Psoas muscle (tissue), 8 donors: ENCODE measurements around the gene ZNF394. TPM values are rescaled to one million over a fixed set of nuclear protein-coding genes. Genes with fewer than 3 reads are reported as not detected.
A peak's percentile ranks its signal among the peaks of the same experiment; 100 is the strongest.

ENCODE experiments used
- ATAC-seq, 4 donors: fragments of 200-7000 bp; cut with Tn5 transposase; one replicate each; pipeline ENCODE4 v1.9.1; 2020; ENCODE audit warnings: moderate library complexity in 3 of 4, mild to moderate bottlenecking in 2 of 4
- DNase-seq, 2 donors: peaks; one replicate each; pipeline ENCODE4 v3.0.0-alpha.2; 2020
- H3K27ac ChIP-seq: fragments of 200-600 bp; one replicate; pipeline ENCODE4 v1.8.0; 2022
- H3K27me3 ChIP-seq, 3 donors: fragments of 200-600 bp in 1 of 3; one replicate each; pipeline versions ENCODE4 v1.6.1 to v1.8.0; 2013 to 2022; ENCODE audit warnings: low read length in 2 of 3, mild to moderate bottlenecking in 2 of 3, moderate library complexity in 1 of 3; ENCODE audit not compliant: insufficient read depth in 3 of 3
- H3K36me3 ChIP-seq, 2 donors: fragments of 200-600 bp in 1 of 2; one replicate each; pipeline versions ENCODE4 v1.6.1 to v1.8.0; 2013 to 2022; ENCODE audit warnings: low read depth in 1 of 2, mild to moderate bottlenecking in 1 of 2, moderate library complexity in 1 of 2; ENCODE audit not compliant: insufficient read depth in 1 of 2
- H3K4me1 ChIP-seq: fragments of 200-600 bp; one replicate; pipeline ENCODE4 v1.8.0; 2022
- H3K4me3 ChIP-seq: fragments of 200-600 bp; one replicate; pipeline ENCODE4 v1.8.0; 2022; ENCODE audit warnings: mild to moderate bottlenecking
- H3K9me3 ChIP-seq: fragments of 200-600 bp; one replicate; pipeline ENCODE4 v1.8.0; 2022
- CTCF ChIP-seq: fragments of 200-600 bp; IDR thresholded peaks from one replicate; pipeline ENCODE4 v1.8.0; 2022; ENCODE audit warnings: antibody characterized with exemption
- WGBS, 3 donors: extraction: QIAGEN DNeasy Blood & Tissue Kit; methylation state at CpG; one replicate each; pipeline versions ENCODE4 v1.1.6 to v1.1.7; 2013; 5-methylcytosine and 5-hydroxymethylcytosine counted together
- intact Hi-C, 2 donors: fragments of 100-400 bp; cut with DNase I; formaldehyde crosslinking; loops; one replicate each; pipeline versions ENCODE4 v1.11.0 to v1.14.2; 2022
- polyA plus RNA-seq, 3 donors: library from polyadenylated mRNA; stranded (reverse); fragments of 200-250 nt; gene quantifications; one replicate each; pipeline ENCODE4 v1.2.3, GENCODE V29; 2013
- total RNA-seq, 4 donors: library from RNA; stranded (reverse); fragmentation: NEBNext Ultra II Directional in 2 of 4; extraction: Animal tissue kit (Norgen Biotek cat#: 25700) in 2 of 4; gene quantifications; one replicate each; pipeline versions ENCODE4 v1.2.1 to v1.2.4, GENCODE V29; 2021 to 2023
- donor health status: healthy with polysubstance abuse.
- donor health status: DM: no; HTN: no; CAD: no; lungs with moderate emphysema.
- donor health status: Bipolar disorder and iron deficiency.
- donor health status: healthy.
- donor health status: DM: yes; HTN: yes; CAD: no.
- donor health status: DM: no; HTN: no; CAD: no.
- donor health status: DM: no; HTN: no; CAD: no.
- donor health status: DM: yes; HTN: yes; CAD: no.

The ZNF394 gene
- total and polyA plus RNA-seq, 7 donors: 9.9 to 17.4 (median 15.9) TPM

DNA sequence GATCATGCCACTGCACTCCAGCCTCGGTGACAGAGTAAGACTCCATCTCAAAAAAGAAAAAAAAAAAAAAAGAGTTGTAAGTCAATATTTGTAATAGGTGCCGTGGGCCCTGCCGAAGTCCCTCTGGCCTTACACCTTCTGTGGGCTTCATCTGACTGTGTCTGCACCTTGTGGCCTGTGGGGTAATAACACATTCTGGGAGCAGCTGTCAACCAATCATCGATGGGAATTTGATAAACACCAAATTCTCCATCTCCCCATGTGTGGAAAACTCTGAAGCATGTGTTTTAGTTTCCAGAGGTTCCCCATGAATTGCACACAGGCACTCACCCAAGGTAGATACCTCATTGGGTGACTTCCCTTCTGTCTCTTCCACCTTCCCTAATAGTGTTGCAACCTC, 10.8 kb downstream of the ZNF394 start:
- no peak overlapping the region for H3K4me3 ChIP-seq
- ATAC-seq: no peak
- H3K27me3 ChIP-seq: no peaks in the 10 kb centered on the region
- intact Hi-C loops: no loop called here
- no peak overlapping the region for H3K27ac ChIP-seq
- TF ChIP-seq CTCF: no peak
- peaks cover 14 to 42% of the 10 kb centered on the region in 2 donors for H3K36me3 ChIP-seq
- no peaks in the 10 kb centered on the region for H3K4me1 ChIP-seq
- WGBS, 3 donors: 88 to 96% (median 93%) methylated on average over 4 of the region's 4 CpGs
- DNase-seq: peak in 1 of 2 donors; percentile 13
- peaks cover 16% of the 10 kb centered on the region for H3K9me3 ChIP-seq

- intact Hi-C loops: no loop called here
- ATAC-seq: no peak
- peak in 1 of 2 donors; percentile 2 for DNase-seq
- no peak overlapping the region for H3K4me3 ChIP-seq
- H3K9me3 ChIP-seq: no peaks in the 10 kb centered on the region
- H3K27me3 ChIP-seq: no peaks in the 10 kb centered on the region
- H3K36me3 ChIP-seq: peaks cover 3 to 35% of the 10 kb centered on the region in 2 donors
- WGBS, 3 donors: 73 to 83% (median 74%) methylated on average over 5 of the region's 5 CpGs
- no peak for TF ChIP-seq CTCF
- no peaks in the 10 kb centered on the region for H3K4me1 ChIP-seq
- no peak overlapping the region for H3K27ac ChIP-seq
Measured at GRCh38 chr7:99485094-99485493, 15.0 kb downstream of the ZNF394 start.

GRCh38 chr7:99478464-99479440, 21.3 kb downstream of the ZNF394 start:
- Histone ChIP-seq H3K9me3 (no peaks in the 10 kb centered on the region), H3K4me1 (peaks cover 4% of the 10 kb centered on the region), H3K4me3 (no peak overlapping the region), H3K27ac (peak overlapping the region; percentile 30), H3K27me3 (no peaks in the 10 kb centered on the region), H3K36me3 (peaks cover 3 to 44% of the 10 kb centered on the region in 2 donors)
- ATAC-seq (peak in 1 of 4 donors; percentile 35), DNase-seq (peak in 1 of 2 donors; percentile 51)
- intact Hi-C loops: no loop called here
- no peak for TF ChIP-seq CTCF
- WGBS, 3 donors: 62 to 70% (median 63%) methylated on average over 15 of the region's 15 CpGs

GRCh38 chr7:99476107-99476506, 24.0 kb downstream of the ZNF394 start:
- WGBS, 3 donors: 69 to 77% (median 75%) methylated on average over 5 of the region's 5 CpGs
- intact Hi-C loops: no loop called here
- no peak for ATAC-seq

More at GRCh38 chr7:99476107-99476506, 24.0 kb downstream of the ZNF394 start:
- no peak for TF ChIP-seq CTCF
- H3K4me3 ChIP-seq: no peak overlapping the region
- H3K9me3 ChIP-seq: no peaks in the 10 kb centered on the region
- H3K4me1 ChIP-seq: peaks cover 9% of the 10 kb centered on the region
- no peaks in the 10 kb centered on the region for H3K27me3 ChIP-seq
- no peak for DNase-seq
- H3K27ac ChIP-seq: no peak overlapping the region
- peaks cover 3 to 28% of the 10 kb centered on the region in 2 donors for H3K36me3 ChIP-seq
